Lung microvascular endothelial cell (primary cell): ENCODE measurements around the gene FAT1. TPM values are rescaled to one million over a fixed set of nuclear protein-coding genes. Genes with fewer than 3 reads are reported as not detected.
A peak's percentile ranks its signal among the peaks of the same experiment; 100 is the strongest.
"Not testable (repeated sequence)": the region's sequence is repeated elsewhere in the genome, so short reads cannot be mapped to it uniquely, and the experiment has no call there.

Experiments used
- DNase-seq, 2 donors: peaks; one replicate each; pipeline versions ENCODE4 v3.0.0 to v3.0.0-alpha.2; 2010; ENCODE audit warnings: low read depth in 2 of 2
- total RNA-seq: library from RNA; depleted of rRNA; stranded (reverse); fragments of >200 nt; gene quantifications from 2 replicates; pipeline ENCODE4 v1.2.1, GENCODE V29; 2014

The FAT1 gene
- total RNA-seq, 1 donor from 2014 or later = 0.60 TPM

DNA sequence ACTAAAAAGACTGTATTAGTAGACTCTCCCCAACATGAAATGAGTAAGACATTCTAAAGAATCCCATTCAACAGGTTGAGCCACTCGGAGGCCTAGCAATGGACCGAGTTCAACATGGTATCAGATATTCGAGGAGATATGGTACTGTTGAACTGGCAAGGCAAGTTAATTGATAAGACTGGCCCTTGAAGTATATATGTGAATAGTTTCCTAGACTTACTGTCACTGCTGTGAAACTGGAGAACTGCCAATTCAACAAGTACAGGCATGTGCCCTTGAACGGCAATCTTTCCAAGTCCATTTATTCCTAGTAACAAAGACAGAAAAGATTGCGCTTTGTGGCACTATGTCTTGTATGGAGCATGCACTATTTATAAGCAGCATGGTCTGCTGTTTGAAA lies 24.4 kb downstream of the FAT1 start:
- no peak for DNase-seq

DNA sequence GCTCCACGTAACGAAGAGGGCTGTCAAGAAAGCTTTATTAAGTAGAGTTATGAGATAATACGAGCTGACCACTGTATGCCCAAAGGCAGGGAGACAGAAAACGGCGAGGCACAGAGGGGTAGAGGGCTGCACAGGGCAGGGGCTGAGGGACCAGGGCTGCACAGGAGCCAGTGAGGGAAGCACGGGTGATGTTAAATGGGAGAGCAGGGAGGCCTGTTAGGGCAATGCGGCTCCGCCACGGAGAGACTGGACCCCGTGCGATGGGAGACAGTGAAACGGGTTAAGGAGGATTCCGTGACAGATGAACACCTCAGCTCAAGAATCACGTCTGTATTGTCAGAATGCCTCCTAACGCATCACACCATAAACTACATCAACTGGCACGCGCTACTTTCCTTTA lies 25.1 kb downstream of the FAT1 start:
- no peak for DNase-seq

DNA sequence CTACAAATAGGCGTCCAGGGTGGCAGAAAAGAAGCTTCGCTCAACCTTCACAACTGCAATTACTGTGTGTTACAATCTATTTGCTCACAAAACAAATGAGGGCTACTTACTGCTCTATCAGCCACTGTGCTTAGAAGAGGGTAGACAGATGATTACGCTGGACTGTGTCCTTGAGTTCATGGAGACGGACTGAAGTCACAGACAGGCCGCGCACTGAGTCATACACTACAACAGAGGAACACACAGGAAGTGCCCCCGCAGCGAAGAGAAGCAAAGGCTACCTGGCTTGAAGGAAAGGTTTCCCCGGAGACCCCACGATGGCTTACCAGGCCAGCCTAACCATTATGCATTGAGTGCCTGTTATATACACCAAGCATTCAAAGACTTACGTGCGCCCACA lies 25.6 kb downstream of the FAT1 start:
- DNase-seq = no peak

DNA sequence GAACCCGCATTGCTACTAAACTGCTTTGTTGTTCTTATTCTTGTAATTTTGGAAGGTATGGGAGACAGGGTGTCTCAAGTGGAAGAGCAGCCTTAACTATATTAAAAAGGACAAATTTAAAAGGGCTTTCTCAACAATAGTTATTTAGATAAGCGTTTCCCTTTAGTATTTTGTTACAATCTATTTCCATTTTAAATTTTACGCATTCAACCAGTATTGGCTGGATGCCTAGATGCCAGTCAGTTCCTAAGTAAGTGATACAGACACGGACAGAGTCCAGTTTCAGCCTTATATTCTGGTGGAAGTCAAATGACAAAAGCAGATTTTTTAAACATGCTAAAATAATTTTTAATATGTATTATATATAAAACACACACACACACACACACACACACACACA lies 28.3 kb downstream of the FAT1 start:
- no peak for DNase-seq

DNA sequence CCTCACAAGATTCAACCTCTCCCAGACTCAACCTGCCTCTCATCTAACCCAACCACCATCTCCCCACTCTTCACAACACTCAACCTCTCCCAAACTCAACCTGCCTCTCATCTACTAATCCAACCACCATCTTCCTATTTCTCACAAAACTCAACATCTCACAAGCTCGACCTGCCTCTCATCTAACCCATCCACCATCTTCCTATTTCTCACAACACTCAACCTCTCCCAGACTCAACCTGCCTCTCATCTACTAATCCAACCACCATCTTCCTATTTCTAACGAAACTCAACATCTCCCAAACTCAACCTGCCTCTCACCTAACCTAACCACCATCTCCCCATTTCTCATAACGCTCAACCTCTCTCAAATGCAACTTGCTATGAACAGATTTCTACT lies 29.8 kb downstream of the FAT1 start:
- no peak for DNase-seq

DNA sequence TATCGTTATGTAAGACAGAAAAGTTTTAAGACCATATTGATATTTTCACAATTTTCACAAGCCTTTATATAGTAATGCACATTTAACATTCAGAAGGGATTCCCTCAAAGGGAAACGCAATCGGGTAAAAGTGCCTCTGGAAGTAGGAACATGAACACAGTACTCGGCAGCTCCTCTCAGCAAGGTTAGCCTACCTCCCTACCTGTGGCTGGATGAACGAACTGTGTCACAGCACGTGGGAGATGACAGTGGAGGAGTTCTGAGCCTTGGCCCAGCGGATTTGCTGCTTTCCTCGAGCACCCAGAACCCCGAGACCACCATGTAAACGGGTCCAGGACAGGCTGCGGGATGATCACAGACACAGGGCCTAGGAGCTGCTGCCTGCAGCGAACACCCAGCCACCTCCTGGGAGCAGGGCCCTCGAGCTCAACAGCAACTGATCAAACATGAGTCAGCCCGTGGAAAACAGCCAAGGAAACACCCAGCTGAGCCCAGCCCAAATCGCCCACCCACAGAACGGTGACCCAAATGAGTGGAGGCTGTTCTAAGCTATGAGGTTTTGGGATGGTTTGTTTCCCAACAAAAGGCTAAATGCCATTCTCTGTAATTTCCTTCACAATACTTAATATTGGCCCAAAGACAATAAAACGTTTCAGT lies 30.4 kb downstream of the FAT1 start:
- peak in 1 of 2 donors; percentile 3 for DNase-seq

DNA sequence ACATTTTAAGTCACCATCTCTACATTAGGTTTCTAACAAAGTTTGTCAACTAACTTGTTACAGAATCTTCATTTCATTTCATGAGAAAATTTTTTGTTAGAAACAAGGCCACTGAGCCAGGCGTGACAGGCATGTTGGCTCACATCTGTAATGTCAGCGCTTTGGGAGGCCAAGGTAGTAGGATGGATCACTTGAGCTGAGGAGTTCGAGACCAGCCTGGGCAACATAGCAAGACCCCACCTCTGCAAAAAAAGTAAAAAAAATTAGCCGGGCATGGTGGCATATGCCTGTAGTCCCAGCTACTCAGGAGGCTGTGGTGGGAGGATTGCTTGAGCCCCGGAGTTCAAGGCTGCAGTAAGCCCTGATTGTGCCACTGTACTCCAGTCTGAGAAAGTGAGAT lies 32.3 kb downstream of the FAT1 start:
- DNase-seq = no peak

DNA sequence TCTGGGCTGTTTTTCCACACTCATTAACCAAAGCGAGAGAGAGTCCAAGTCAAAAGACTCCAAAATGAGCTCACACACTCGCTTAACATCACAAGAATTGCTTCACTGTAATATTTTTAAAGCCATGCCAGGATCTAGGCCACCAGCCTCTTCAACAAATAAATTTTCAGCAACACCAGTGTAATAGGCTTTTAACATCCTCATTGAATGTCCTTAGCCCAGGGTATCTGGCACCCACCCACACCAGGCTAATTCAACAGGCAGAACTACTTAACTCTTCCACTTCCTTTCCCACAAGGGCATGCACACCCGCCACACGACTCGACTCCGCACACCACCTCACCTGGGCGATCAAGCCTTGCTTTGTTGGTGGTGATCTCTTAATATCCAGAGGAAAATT lies 34.2 kb downstream of the FAT1 start:
- DNase-seq = no peak

DNA sequence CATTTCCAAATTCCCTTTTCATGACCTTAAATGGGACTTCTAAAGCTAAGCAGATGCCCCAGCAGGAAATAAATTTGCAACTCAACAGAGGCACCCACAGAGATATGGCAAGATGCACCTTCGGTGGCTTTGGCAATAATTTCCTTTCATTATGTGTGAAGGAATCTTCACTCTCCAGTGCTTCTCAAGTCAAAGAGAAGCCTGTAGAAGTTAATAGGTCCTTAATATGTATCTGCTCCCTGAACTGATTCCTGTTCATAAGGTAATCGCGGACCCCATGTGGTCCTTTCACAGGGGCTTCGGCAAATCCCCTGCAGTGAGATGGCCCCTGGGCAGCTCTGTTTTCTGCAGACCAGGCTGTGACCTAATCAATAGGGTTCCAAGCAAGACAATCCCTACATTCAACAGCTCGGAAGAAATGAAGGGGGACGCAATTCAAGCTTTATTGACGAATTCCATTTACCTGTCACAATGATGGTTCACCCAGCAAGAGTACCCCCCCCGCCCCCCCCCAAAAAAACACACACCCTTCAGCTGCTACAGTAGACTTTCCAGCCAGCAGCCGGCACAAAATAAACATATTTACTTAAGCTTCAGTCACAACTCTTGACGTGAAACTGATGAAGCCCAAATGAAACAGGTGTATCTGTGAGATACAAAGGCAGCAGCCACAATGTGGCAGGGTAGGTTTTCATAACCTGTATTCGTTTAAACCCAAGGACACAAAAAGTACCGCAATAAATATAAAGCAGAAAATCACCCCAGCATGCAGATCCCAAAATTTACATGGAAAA lies 35.3 kb downstream of the FAT1 start:
- DNase-seq = no peak

DNA sequence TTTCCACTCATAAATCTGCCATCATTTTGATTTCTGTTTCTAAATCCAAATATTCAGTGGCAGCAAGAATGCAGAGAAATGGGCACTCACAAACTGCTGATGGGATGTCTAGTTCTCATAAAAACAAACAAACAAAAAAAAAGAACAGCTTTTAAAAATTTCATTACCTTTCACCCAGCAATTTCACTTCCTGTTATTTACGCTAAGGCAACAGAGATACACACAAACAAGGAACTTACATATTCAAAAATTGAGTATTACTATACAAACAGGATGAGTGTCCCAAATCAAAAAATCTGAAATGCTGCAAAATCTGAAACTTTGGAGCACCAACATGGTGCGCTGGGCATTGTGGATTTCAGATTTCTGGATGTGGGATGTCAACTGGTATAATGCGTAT lies 36.4 kb downstream of the FAT1 start:
- no peak for DNase-seq

DNA sequence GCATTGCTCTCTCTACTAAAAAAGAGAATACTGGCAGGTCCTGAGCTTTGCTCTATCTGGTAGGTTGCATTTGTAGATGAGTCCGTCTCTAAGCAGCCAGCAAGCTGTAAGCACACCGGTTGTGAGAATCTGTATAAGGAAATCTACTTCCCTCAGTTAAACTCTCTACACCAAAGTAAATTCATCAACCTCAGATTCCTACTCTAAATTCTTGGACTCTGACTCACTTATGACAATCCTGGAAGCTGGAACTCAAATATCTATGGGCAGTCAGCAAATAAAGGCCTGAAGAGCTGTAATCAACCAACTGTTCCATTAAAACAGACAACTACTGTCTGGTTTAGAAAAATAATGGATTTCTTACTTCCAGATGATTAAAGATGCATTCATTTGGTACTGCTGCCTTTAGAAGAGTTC lies 37.9 kb downstream of the FAT1 start:
- peak in 1 of 2 donors; percentile 45 for DNase-seq

DNA sequence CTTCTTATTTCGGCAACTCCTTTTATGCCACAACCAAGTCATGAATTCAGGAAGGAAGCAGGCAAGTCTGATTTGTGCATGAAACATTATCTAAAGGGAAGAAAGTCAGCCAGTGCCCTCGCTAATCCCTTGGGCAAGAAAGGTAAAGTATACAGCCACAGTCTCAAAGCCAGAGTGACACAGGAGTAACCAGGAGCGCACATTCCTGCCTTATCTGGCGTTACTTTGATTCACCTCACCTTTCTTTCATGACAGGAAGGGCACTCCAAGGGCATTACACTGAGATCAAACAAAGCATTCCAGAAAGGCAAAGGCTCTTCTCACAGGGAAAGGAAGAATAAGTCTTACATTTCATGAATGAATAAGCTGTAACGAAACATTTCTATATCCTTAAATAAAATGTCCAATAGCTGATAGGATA lies 38.8 kb downstream of the FAT1 start:
- no peak for DNase-seq

DNA sequence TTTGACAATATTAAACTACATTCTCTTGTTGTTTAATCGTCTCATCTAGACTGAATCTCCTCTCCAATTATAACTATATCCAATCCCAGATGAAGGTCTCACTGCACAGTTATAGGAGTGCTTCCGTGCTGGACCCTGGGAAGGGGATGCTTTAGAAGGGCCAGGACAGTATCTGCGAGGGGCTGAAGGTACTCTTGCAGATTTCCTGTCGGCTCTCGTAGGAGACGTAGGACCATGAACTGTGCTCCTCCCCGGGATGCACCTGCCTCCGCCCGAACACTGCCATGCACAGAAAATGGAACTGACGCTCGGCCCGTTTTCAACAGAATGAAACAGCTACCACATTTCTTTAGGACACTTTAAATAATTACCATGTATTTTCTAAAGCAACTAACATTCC lies 39.4 kb downstream of the FAT1 start:
- DNase-seq = no peak

DNA sequence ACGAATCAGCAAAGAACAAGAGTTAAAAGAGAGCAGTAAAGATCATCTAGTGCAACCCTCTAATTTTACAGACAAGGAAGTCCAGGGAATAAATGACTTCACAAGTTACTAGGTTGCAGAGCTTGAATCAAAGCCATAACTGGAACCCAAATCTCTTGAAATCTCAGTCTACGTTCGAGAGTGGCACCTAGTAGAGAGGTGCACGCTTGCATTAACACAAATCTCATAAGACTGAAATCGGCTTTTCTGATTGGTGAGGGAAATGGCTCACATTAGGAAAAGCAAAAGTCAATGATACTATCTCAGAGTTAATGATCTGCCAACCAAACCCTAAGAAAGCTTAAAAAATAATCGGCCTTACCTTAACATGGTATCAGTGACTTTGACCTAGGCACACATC lies 43.0 kb downstream of the FAT1 start:
- DNase-seq = no peak

DNA sequence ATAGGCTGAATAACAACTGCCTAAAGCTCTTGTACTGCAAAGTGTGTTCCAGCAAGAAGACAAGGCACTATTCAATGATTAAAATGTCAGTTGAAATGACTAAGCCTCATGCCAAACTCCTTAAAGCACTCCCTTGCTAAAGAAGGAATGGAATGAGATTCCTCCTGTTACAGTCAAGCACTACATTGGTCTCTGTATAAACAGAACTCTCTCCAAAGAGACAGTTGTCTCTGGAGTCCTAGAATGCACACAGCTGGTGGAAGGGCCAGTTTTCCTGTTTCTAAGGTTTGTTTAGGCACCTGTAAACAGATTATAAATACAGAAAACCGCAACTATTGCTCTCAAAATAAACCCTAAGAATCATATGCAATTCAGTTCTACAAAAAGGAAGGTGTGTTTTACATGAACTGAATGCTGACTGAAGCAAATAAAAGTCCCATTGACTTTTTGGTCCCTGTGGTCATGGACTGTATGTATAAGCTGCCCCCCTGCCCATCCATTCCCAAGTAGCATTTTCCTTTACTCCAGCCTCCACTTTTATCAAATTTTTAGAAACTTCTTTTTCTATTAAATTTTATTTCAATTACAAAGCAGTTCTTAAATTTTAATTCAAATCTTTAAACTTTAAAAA lies 47.0 kb downstream of the FAT1 start:
- no peak for DNase-seq

DNA sequence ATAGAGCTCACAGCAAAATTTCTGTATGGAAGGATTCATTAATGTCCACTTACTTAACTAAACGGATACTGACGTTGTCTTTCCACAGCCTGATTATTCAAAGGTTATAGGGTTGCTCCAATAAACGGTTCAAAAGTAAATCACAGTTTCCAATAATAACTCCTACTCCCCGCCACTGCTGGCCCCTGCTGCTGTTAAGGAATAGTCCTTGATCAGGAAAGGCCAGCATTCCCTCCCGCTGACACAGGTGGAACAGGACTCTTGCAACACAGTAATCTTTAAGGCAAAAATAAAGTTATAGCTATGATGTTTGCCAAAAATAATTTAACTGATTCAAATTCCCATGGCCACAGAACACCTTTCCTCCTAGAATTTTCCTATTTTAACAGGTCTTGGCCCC lies 53.9 kb downstream of the FAT1 start:
- no peak for DNase-seq

DNA sequence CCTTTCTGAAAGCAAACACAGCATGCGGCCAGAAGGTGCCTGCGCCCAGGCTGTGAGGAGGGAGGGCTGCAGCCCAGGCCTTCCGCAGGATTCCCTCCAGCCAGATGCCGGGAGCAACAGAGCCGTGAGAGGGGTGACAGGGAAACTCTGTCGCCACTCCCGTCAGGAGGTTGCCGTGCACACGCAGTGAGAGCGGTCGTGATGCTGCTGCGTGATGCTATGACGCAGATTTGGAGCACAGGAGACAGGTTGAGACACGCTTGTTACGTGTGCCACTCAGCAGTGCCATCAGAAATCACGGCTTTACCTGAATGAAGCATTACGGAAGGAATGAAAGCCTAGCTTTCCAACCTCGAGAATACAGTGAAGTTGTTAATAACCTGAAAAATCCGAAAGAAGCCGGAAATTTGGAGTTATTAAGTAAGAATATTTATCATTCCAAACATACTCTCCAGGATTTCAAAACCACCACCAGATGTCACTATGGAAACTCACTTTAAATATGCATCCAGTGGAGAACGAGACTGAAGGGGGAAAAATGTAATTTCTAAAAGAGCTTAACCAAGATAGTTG lies 54.4 kb downstream of the FAT1 start:
- DNase-seq = peak; percentile 19 to 35

DNA sequence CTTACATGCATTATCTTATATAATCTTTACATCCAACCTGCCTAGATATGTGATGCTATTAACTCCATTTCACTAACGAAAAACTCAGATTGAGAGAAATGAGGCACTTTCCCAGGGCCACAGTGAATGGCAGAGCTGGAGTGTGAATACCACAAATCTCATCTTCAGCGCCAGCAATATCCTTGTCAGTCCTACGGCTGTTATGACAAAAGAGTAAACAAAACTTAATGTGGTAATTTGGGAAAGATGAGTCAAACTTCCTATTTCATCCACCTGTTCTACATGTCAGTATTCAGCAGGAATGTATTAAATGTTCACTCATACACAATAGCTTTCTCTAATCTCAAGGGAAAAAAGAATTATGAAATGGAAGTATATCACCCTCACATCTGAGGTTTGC lies 56.9 kb downstream of the FAT1 start:
- DNase-seq = no peak

DNA sequence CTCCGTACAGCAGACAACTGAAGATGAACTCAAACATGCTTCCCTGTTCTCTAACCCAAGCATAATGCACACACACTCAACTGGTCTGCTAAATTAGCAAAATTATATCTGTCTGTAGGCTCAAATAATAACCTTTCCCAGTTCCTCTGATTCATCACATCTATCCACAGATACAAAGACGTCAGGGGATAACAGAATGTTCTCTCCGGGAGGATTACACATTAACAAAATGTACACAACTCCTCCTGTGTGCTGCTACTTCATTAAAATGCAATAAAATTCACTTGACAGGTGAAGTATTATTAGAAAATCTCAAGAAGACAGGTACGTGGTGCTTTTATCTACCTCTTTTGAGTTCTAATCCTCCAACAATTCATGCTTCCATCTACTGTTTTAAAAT lies 57.4 kb downstream of the FAT1 start:
- DNase-seq = no peak

DNA sequence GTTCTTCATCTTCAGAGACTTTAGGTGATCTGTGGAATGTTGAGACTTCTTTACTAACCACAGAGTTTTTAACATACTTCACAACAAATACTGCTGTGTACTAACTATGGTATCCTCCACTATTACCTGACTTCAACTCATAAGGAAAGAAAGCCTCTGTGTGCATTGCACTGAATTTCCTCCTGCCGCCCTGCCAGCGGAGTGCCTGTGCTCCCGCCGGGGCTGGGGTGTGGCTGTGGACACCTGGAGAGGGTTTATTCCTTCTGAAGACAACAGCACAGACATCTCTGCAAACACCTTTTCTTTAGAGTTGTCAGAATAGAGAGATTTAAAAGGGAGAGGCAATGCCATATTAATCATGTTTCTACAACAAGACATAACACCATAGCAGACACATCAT lies 63.3 kb downstream of the FAT1 start:
- no peak for DNase-seq

DNA sequence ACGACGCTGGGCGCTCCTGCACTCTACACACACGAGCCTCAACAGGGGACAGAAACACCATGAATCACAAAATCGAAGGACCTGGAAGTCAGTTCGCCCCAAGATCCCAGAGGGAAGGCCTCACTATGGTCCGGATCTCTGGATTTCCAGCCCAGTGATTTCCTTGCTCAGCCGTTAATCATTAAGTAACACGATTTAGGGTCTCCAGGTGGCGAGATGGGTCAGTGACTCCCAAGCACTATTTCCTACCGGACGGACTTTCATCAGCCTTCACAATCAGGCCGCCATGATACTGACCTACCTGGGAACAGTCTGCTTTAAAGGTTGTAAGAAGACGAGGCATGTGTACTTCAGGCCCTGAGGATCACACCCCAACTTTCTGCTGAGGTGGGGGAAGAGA lies 63.7 kb downstream of the FAT1 start:
- no peak for DNase-seq

DNA sequence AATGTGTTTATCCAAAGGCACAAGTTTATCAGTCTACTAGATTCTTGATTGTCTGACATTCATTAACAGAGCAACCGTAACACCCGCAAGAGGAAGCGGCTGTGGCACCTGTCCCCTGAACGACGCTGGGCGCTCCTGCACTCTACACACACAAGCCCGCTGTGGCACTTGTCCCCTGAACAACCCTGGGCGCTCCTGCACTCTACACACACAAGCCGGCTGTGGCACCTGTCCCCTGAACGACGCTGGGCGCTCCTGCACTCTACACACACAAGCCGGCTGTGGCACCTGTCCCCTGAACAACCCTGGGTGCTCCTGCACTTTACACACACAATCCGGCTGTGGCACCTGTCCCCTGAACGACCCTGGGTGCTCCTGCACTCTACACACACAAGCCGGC lies 64.2 kb downstream of the FAT1 start:
- not testable (repeated sequence) for DNase-seq

DNA sequence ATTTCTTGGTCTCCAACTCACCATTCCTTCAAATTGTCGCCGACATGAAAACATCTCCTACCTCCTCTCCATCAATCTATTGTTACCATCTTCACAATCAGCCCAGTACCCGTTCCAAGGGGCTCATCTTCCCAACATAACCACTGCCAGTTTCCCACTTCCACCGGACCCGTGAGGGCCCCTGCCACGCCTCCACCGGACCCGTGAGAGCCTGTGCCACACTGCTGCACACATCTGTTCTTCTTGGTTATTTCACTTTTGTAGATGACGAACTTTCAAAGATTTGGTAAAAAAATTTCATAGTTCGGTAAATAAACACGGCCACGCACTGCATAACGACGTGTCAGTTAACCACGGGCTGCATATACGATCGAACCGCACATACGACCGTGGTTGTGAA lies 65.0 kb downstream of the FAT1 start:
- DNase-seq = no peak
